Progenitor cell of endocrine pancreas (in vitro differentiated cells): ENCODE measurements around the gene RPTOR. TPM values are rescaled to one million over a fixed set of nuclear protein-coding genes. Genes with fewer than 3 reads are reported as not detected.

ENCODE experiments used
- DNase-seq: peaks from one replicate; pipeline ENCODE4 v3.0.0; 2021; ENCODE audit warnings: low spot score; ENCODE audit not compliant: unreplicated experiment
- H3K27ac Mint-ChIP-seq: 2 replicates; pipeline ENCODE4 v1.8.0; 2021; ENCODE audit warnings: mild to moderate bottlenecking, moderate library complexity, mixed read lengths
- H3K27me3 Mint-ChIP-seq: 2 replicates; pipeline ENCODE4 v1.8.0; 2021; ENCODE audit warnings: mixed read lengths
- H3K36me3 Mint-ChIP-seq: 2 replicates; pipeline ENCODE4 v1.8.0; 2022; ENCODE audit warnings: mixed read lengths; ENCODE audit not compliant: insufficient read depth
- H3K4me1 Mint-ChIP-seq: 2 replicates; pipeline ENCODE4 v1.8.0; 2021; ENCODE audit warnings: low read depth, mixed read lengths
- H3K4me3 Mint-ChIP-seq: 2 replicates; pipeline ENCODE4 v1.8.0; 2021; ENCODE audit warnings: low read depth, mild to moderate bottlenecking, moderate library complexity, mixed read lengths
- H3K9me3 Mint-ChIP-seq: 2 replicates; pipeline ENCODE4 v1.8.0; 2021; ENCODE audit warnings: low read depth, mixed read lengths
- CTCF ChIP-seq: fragments of 200-600 bp; sonication (generic); IDR thresholded peaks from one replicate; pipeline ENCODE4 v1.5.0; 2021; ENCODE audit warnings: antibody characterized with exemption, mild to moderate bottlenecking; ENCODE audit not compliant: unreplicated experiment
- total RNA-seq: library from RNA; stranded (reverse); gene quantifications from 2 replicates; pipeline ENCODE4 v1.2.1, GENCODE V29; 2021

Gene RPTOR
- total RNA-seq, 1 donor from 2014 or later: 40.0 TPM

- TF ChIP-seq CTCF: no peak
- no peaks in the 10 kb centered on the region for H3K9me3 Mint-ChIP-seq
- no peaks in the 10 kb centered on the region for H3K27me3 Mint-ChIP-seq
- no peak overlapping the region for H3K4me3 Mint-ChIP-seq
- DNase-seq: no peak
- peaks cover 7% of the 10 kb centered on the region for H3K36me3 Mint-ChIP-seq
- no peak overlapping the region for H3K27ac Mint-ChIP-seq
- H3K4me1 Mint-ChIP-seq: no peaks in the 10 kb centered on the region
Measured at GRCh38 chr17:80960797-80961452, 416.3 kb downstream of the RPTOR start.

DNA sequence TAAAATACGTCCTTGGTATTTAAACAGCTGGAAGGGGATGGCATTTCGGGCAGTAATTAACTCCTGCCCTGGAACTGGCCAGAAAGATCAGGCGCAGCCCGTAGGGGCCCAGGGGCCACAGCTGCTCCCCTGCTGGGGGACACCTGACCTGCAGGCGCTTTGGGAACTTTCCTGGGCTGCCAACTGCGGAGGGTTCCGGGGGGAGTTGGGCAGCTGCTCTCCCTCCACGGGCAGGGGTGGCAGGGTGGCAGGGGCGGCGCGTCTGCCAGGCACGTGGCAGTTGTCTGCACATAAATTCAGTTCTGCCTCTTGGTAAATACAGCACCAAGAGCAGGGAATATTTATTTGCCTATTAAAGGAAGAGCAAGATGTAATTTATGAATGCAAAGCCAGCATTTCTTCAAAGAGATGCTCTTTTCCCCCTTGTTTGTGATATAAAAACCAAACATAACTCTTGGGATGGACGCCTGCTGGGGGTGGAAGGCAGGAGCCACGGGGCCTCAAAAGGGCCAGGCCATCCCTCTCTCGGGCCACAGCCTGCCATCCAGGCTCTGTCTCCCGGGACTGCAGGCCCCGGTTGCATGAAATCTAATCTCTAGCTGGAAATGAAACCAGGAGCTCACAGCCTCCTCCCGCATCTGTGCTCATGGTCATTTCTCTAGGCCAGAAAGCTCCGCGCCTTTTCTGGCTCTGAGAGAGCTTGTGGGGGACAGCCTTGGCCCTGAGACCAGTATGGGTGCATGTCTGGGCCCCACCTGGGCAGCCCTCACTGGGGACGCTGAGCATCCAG, 417.1 kb downstream of the RPTOR start:
- H3K27ac Mint-ChIP-seq: no peak overlapping the region
- H3K4me3 Mint-ChIP-seq: no peak overlapping the region
- DNase-seq: no peak
- no peaks in the 10 kb centered on the region for H3K27me3 Mint-ChIP-seq
- H3K36me3 Mint-ChIP-seq: peaks cover 7% of the 10 kb centered on the region
- no peaks in the 10 kb centered on the region for H3K4me1 Mint-ChIP-seq
- TF ChIP-seq CTCF: no peak
- H3K9me3 Mint-ChIP-seq: no peaks in the 10 kb centered on the region

DNA sequence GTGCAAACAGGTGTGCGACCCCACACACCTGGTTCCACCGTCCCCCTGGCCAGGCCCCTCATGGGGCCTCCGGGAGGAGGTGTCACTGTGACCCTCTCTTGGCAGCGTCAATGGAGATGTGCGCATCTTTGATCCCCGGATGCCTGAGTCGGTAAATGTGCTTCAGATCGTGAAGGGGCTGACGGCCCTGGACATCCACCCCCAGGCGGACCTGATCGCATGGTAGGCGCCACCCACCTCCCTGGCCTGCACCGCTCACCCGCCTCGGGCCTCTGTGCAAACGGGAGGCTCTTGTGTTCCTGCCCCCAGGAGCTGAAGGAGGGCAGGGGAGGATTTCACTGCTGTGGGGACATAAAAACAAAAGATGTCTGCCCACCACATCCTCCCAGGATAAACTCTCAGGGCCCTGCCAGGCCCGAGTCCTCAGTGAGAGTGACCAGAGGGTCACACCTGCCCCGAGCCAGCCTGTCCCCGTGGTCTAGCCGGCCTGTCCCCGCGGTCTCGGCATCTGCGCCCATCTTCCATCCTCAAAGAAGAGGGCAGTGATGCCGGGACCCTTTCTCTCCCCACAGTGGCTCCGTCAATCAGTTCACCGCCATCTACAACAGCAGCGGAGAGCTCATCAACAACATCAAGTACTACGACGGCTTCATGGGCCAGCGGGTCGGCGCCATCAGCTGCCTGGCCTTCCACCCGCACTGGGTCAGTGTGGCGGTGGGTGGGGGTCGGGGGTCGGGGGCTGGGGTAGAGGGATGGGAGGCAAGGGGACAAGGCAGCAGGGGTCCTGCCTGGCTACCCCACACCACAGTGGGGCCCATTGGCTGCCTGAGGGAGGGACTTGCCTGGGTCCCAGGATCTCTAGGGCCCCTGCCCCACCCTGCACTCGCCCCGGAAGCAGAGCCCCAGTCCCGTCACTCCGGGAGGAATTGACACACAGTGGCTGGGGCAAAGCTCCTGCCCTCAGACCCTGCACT, 418.0 kb downstream of the RPTOR start:
- Mint-ChIP-seq H3K27me3 (no peaks in the 10 kb centered on the region), H3K9me3 (no peaks in the 10 kb centered on the region), H3K27ac (no peak overlapping the region), H3K36me3 (peaks cover 7% of the 10 kb centered on the region), H3K4me3 (no peak overlapping the region), H3K4me1 (no peaks in the 10 kb centered on the region)
- DNase-seq: no peak
- no peak for TF ChIP-seq CTCF

- Mint-ChIP-seq H3K9me3 (no peaks in the 10 kb centered on the region), H3K27me3 (no peaks in the 10 kb centered on the region), H3K4me3 (no peak overlapping the region), H3K36me3 (peaks cover 7% of the 10 kb centered on the region), H3K27ac (no peak overlapping the region), H3K4me1 (peaks cover 1% of the 10 kb centered on the region)
- no peak for TF ChIP-seq CTCF
- no peak for DNase-seq
Measured at GRCh38 chr17:80963812-80964543, 419.3 kb downstream of the RPTOR start.
